Measurements from ENCODE around the gene CRKL.

Gene CRKL

DNA sequence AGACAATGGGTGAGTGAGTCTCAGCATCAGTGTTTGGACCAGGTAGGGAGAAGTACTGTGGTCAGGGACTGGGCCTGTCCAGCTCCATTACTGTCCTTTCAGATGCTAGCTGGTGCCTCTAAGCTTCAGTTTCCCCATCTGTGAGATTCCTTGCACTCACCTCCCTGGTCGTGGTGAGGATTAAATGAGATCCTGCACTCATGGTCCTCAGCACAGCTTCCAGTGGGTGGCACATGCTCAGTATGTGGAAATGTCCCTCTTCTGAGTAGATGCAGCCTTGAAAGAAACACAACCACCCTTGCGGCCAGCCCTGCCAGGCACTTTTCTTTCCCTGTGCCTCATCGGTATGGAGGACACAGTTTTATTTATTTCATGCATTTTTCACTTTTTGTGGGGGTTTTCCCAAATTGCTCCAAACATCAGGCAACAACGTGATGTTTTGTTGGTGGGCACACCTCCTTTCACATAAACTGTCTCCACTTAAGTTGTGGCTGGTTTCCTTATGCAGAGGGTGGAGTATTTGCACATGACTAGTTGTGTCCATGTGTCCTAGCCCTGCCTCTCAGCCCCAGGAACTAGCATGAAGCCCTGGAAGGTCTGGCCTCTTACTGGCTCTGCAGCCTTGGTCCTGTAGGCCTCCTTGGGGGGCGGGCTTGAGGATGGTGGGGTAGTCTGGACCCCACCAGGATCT lies 66.0 kb downstream of the CRKL start:
- DNase-seq (ENCODE audit: low read depth) = no peak

DNA sequence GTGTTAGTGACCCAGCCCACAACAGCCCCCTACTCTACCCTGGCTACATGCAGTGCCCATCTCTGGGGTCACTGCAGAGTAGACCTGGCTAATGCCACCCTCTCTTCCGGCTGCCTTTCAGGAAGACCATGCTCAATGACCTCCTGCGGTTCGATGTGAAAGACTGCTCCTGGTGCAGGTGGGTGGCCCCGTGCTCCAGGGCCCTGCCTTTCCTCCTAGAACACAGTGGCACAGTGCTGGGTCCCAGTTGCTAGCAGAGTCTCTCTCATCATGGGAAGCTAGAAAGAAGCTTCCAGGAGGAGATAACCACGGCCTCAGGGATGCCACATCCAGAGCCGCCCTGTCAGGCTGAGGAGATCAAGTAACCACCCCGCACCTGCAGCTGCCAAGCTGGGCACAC lies 68.5 kb downstream of the CRKL start:
- no peak for DNase-seq (ENCODE audit: low read depth)

DNA sequence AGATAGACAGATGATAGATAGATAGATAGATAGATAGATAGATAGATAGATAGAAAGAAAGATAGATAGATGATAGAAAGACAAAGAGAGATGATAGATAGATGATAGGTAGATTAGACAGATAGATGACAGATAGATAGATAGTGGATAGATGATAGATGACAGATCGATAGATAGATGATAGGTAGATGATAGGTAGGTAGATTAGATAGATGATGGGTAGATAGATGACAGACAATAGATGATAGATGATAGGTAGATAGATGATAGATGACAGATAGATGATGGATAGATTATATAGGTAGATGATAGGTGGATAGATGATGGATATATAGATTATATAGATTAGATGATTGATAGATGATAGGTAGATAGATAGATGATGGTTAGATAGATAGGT lies 69.2 kb downstream of the CRKL start:
- no peak for DNase-seq (ENCODE audit: low read depth)

DNA sequence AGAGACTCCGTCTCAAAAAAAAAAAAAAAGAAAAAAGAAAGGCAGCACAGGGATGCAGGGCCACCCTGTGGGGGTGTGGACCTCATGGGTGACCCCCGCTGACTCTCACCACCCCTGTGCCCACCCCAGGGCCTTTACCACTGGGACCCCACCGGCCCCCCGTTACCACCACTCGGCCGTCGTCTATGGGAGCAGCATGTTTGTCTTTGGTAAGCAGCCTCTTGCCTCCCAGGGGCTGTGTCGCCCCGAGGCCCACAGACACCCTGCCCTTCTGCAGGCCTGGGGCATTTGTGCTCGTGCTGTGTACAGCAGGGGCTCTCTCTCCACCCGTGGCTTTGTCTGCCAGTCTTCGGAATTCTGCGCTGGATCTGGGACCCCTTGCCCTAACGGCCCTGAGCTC lies 70.2 kb downstream of the CRKL start:
- DNase-seq (ENCODE audit: low read depth) = no peak

DNA sequence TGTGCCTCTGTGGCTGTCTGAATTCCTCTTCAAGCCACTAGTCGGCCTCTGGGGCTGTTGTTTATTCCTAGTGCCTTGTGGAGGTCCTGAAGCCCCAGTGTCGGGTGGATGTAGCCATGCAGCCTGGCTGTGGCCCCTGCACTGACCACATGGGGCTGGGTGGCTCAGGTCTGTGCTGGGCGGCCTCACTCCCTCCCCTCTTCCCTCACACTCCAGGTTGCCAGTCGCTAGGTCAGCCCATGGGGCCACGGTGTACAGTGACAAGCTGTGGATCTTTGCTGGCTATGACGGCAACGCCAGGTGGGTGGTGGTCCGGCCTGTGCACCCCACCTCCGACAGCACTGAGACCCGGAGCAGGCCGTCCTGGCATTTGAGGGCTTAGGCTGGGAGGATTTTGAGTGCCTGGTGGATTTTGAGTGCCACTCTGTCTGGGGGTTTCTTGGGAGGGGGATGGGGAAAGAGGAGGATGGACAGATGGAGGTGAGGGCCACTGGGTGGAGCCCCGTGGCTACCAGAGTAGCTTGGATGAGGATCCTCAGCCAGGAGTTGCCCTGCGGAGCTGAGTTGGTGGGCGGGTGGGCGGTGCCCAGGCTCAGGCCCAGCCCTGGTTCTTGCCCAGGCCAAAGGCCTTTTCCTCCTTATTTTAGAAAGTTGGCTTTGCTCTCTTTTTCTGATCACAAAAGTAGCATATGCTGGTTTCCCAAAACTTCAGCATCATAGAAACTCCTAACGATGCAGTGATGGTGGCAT lies 71.5 kb downstream of the CRKL start:
- DNase-seq (ENCODE audit: low read depth) = no peak

DNA sequence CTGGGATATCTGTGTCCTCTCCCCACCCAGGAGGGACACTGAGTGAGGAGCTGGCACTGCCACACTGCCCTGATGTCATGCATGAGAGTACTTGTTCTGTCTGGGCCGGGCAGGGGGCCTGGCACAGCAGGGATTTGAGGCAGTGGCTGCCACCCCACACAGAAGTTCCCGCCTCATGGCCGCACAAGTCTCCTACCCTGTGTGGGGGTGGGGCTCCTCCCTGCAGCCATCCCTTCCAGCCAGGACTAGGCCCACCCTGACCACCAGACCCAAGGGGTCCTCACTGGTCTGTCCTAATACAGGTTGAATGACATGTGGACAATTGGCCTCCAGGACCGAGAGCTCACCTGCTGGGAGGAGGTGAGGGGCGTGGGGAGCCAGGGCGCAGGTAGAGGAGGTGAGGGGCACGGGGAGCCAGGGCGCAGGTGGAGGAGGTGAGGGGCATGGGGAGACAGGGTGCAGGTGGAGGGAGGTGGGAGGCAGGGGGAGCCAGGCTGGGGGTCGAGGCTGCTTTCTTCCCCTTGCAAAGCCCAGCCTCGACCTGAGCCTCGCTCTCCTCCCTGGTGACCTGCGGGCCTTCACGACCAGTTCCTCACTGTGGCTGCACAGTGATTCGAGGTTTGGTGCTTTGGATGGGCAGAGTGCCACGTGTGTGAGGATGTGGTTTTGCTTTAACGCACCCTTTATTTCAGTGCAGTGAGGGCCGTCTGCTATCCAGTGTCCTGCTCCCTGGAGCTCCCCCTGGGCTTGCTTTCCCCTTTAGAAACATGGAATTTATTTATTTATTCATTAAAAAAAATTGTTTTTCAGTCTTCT lies 72.3 kb downstream of the CRKL start:
- DNase-seq (ENCODE audit: low read depth) = no peak

DNA sequence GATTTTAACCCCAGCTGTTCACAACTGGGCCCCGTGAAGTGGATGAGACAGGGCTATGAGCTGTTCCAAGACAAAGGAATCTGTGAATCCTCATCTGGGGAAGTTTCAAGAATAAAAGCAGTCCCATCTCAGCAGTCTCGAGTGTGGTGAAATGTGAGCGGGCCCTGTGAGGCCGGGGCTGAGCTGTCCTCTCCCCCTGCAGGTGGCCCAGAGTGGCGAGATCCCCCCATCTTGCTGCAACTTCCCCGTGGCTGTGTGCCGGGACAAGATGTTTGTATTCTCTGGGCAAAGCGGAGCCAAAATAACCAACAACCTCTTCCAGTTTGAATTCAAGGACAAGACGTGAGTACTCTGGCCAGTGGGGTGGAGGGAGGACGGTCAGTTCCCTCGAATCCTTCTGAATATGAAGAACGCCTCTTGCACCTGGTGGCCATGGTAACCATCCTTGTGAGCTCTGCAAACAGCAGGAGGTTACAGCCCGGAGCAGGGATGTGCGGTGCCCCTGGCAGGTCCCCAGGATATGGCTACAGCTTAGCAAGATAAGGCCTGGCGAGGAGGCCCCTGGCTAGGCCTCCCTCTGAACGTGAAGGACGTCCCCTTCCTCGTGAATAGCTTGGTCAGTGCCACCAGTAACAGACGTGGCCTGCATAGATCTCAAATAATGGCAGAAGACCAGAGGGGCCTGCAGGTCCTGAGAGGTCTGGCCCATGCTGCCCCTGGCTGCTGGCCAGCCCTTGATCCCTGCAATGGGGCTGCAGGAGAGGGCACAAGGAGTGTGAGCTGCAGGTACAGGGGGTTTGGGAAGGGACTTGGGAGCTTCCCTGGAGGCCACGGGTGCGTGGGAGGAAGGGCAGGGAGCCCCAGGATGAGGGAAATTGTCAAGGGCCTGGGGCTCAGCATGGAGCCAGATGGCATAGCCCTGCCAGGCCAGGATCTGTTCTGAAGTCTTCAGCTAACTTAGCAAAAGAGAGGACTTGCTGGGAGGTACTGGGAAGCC lies 73.3 kb downstream of the CRKL start:
- no peak for DNase-seq (ENCODE audit: low read depth)

DNA sequence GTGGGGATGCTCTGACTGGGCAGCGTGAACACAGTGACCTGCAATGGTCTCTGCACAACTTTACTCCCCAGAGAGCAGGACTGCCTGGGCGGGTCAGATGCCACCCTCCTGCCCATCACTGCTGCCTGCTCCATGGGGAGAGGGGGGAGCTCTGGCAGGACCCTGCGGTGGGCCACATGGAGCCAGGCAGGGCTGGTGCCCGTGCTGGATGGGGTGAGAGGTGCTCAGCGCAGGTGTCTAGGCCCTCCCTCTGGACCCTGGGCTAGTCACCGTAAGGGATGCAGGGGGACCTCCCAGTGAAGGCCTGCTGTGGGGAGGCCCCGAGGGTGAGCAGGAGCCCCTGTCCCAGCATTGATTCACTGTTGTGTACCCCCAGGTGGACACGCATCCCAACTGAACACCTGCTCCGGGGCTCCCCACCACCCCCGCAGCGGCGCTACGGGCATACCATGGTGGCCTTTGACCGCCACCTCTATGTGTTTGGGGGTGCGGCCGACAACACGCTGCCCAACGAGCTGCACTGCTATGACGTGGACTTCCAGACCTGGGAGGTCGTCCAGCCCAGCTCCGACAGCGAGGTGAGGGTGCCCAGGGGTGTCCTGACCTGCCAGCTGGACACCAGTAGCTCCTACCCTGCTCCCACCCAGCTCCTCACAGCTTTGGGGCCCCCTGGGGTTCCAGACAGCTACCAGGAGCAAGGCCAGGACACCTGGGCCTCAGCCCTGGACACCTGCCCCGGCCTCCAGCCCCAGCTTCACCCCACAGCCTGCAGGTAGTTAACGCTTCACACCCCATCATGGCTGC lies 74.2 kb downstream of the CRKL start:
- no peak for DNase-seq (ENCODE audit: low read depth)

DNA sequence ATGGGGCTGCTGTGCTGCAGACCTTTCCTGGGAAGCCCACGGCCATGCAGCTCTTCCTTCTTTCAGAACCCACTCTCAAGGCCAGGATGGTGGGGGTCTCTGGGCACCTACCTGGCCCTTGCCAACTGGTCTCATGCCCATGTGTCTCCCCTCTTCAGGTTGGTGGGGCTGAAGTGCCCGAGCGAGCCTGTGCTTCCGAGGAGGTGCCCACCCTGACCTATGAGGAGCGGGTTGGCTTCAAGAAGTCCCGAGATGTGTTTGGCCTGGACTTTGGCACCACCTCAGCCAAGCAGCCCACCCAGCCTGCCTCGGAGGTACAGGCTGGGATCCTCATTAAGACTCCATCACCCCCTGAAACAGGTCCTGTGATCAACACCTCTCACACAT lies 74.8 kb downstream of the CRKL start:
- no peak for DNase-seq (ENCODE audit: low read depth)

DNA sequence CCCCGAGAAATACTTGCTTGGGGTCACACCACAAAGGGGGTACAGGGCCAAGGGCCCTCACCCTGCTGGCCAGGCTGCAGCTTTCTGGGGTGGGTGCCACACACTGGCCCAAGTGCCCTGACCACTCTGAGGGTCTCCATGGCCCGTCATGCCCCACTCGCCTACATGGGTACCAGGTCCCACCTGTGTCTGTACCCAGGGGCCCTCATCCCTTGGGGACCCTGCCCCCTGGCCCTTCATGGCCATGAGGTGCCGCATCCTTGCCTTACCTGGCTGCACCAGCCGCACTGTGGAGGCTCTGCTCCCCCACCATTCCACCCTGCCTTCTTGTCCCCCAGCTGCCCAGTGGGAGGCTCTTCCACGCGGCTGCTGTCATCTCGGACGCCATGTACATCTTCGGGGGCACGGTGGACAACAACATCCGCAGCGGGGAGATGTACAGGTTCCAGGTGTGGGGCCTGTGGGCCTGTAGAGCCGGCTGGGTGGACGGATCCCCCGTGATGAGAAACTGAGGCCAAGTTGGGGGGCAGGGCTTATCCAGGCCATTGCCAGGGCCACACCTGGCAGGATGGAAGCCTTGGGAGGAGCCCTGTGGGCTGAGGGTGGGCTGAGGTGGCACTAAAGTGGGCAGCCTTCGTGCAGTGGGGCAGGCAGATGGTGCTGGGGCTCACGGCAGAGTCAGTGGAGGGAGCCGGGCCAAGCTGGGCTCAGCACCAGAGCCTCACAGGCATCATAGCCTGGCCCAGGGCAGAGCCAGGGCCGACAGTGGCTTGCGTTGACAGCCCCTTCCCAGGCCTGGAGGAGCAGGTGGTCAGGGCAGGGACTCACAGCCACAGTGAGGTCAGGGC lies 75.5 kb downstream of the CRKL start:
- no peak for DNase-seq (ENCODE audit: low read depth)

DNA sequence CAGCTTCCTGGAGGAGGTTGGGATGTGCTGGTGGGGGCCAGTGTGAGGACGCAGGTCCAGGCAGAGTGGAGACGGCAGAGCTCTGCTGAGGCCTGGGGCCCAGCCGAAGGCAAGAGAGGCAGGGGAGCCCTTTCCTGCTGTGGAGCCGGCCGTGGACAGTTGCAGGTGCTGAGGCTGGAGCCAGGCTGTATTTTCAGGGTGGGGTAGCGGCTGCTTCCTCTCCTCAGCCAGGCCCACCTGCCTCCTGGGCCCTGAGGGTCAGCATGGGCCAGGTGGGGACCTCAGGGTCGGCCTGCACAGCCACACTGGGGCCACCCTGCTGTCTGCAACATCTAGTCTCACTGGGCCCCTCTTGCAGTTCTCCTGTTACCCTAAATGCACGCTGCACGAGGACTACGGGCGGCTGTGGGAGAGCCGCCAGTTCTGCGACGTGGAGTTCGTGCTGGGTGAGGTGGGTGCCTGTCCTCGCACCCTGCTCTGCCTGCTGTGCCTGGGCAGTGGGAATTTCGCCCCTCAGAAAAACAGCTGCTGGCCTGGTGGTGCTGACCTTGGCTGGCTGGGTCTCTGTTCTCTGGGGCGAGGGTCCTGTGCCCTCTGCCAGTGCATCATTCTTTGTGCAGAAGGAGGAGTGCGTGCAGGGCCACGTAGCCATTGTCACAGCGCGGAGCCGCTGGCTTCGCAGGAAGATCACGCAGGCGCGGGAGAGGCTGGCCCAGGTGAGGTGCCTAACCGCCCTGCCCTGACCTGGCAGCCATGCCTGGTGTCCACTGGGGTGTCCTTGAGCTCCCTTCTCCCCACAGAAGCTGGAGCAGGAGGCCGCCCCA lies 76.3 kb downstream of the CRKL start:
- no peak for DNase-seq (ENCODE audit: low read depth)

DNA sequence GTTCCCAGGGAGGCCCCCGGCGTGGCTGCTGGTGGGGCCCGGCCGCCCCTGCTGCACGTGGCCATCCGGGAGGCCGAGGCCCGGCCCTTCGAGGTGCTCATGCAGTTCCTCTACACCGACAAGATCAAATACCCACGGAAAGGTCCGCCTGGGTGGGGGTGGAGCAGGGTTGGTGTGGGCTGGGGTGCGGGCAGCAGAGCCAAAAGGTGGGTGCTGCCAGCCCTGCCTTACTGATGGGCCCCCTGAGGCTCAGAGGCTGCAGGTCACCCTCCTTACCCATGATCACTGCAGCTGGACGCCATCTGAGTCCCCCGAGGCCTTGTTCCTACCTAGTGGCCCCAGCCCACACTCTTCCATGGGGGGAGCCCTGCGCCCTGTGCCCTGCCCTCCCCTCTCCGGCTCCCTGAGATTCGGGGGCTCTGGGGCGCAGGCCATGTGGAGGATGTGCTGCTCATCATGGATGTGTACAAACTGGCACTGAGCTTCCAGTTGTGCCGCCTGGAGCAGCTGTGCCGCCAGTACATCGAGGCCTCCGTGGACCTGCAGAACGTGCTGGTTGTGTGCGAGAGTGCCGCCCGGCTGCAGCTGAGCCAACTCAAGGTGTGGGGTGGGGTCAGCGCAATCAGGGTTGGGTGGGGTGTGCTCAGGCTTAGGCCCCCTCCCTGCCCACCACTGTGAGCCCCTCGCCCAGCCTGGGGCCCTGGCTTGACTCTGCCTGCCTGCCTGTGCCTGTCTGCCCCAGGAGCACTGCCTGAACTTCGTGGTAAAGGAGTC lies 77.1 kb downstream of the CRKL start:
- DNase-seq (ENCODE audit: low read depth) = no peak

DNA sequence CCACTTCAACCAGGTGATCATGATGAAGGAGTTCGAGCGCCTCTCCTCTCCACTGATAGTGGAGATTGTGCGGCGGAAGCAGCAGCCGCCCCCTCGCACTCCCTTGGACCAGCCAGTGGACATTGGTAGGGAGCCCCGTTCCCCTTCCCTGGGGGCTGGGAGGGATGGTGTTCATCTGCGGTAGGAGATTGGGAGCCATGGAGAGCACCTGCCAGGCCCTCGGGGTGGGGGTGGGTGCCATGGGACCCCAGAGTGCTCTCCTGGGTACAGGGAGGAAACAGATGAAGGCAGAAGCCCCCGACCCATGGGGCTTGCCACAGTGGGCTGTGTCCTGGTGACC lies 77.7 kb downstream of the CRKL start:
- DNase-seq (ENCODE audit: low read depth) = no peak

DNA sequence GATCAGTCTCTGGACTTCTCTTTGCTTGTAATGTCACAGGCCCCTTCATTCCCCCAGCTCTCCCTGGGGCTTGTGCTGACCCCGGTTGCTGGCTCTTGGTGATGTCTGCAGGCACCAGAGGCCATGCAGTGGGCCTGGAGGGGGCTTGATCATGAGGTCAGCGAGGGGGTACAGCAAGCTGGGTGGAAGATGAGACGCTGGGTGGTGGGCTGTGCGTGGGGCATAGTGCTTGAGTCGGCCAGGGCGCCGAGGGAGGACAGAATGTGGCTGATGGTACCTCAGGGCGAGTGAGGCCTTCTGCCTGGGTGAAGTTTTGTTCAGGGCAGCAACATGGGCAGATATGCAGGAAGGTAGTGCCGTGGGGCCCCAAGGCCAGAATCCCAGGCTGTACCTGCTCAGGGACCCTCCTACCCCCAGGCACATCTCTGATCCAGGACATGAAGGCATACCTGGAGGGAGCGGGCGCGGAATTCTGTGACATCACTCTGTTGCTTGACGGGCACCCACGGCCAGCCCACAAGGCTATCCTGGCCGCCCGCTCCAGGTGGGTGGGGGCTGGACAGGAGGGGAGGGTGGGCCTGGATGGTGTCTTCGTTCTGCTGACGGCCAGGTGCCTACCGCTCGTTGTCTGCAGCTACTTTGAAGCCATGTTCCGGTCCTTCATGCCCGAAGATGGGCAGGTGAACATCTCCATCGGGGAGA lies 78.3 kb downstream of the CRKL start:
- no peak for DNase-seq (ENCODE audit: low read depth)

DNA sequence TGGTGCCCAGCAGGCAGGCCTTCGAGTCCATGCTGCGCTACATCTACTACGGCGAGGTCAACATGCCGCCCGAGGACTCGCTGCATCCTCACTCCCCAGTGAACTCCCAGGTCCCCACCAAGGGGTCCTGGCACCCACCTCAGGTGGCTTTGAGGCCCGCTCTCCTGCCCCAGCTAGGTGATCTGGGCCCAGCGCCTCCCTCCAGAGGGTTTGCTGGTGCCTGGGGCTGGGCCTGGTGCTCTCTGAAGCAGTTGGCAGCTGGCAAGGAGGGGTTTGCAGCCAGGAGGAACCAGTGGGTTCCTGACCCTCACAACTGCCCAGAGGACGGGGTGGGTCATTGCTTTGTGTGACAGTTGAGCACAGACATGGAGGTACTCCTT lies 78.8 kb downstream of the CRKL start:
- DNase-seq (ENCODE audit: low read depth) = no peak

DNA sequence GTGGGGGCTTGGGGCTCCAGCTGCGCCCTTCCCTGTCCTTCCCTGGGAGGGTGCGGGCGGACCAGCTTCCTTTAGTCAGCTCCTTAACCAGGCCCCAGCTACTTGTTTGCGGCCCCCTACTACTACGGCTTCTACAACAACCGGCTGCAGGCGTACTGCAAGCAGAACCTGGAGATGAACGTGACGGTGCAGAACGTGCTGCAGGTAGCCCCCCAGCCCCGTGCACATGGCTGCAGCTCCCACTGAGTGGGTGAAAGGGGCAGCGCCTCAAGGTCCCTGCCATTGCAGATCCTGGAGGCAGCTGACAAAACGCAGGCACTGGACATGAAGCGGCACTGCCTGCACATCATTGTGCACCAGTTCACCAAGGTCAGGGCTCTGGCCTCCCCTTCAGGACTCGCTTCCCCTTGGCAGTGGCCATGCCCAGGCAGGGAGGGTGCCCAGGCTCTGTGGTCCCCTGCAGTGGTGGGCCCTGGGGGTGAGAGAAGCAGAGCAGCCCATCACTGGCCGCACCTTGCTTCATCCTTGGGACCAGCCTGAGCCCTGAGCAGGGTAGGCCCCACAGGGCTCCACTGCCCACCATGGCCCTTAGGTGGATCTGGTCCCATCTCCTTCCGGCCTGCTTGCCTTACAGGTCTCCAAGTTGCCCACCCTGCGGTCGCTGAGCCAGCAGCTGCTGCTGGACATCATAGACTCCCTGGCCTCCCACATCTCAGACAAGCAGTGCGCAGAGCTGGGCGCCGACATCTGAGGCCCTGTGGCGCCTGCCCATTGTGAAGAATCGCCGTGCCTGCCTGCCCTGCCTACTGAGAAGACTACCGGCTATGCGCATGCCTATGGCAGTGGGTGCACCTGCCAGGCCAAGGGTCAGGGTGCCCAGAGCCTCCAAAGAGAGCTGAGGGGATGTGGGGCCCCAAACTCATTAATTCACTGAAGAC lies 79.7 kb downstream of the CRKL start:
- DNase-seq (ENCODE audit: low read depth) = no peak
